Skeletal muscle satellite cell (primary cell): Measurements from ENCODE around the gene TYMP.
"Not testable (repeated sequence)": the region's sequence is repeated elsewhere in the genome, so short reads cannot be mapped to it uniquely, and the experiment has no call there.

Experiments used
- H3K27me3 ChIP-seq: 2 replicates; pipeline ENCODE4 v1.7.0; 2013; ENCODE audit warnings: low read length; ENCODE audit not compliant: control insufficient read depth, insufficient read depth
- H3K36me3 ChIP-seq: 2 replicates; pipeline ENCODE4 v1.7.0; 2013; ENCODE audit warnings: mild to moderate bottlenecking, control low read depth, low read length; ENCODE audit not compliant: insufficient read depth
- H3K4me1 ChIP-seq: 2 replicates; pipeline ENCODE4 v1.7.0; 2013; ENCODE audit warnings: low read length; ENCODE audit not compliant: control insufficient read depth, insufficient read depth
- H3K4me2 ChIP-seq: 2 replicates; pipeline ENCODE4 v1.7.0; 2013; ENCODE audit warnings: mild to moderate bottlenecking, low read length
- H3K4me3 ChIP-seq: 2 replicates; pipeline ENCODE4 v1.7.0; 2013; ENCODE audit warnings: low read length
- H3K9ac ChIP-seq: 2 replicates; pipeline ENCODE4 v1.7.0; 2013; ENCODE audit warnings: mild to moderate bottlenecking, low read depth, low read length, moderate library complexity
- H3K9me3 ChIP-seq: replicated peaks from 2 replicates; pipeline ENCODE4 v1.7.0; 2013; ENCODE audit warnings: mild to moderate bottlenecking, control low read depth, low read length

TYMP gene

GRCh38 chr22:50533856-50534711 lies 4.3 kb upstream of the TYMP start:
- Histone ChIP-seq H3K27me3 (peaks cover 29% of the 10 kb centered on the region), H3K4me1 (peaks cover 42% of the 10 kb centered on the region)
- H3K9me3 ChIP-seq, H3K4me2 ChIP-seq, H3K9ac ChIP-seq, H3K36me3 ChIP-seq, H3K4me3 ChIP-seq: not testable (repeated sequence)

GRCh38 chr22:50532824-50533796 lies 3.3 kb upstream of the TYMP start:
- Histone ChIP-seq H3K36me3 (no peaks in the 10 kb centered on the region), H3K4me3 (no peak overlapping the region), H3K27me3 (peaks cover 29% of the 10 kb centered on the region), H3K4me2 (no peak overlapping the region), H3K9me3 (no peaks in the 10 kb centered on the region), H3K4me1 (peaks cover 36% of the 10 kb centered on the region), H3K9ac (no peak overlapping the region)

DNA sequence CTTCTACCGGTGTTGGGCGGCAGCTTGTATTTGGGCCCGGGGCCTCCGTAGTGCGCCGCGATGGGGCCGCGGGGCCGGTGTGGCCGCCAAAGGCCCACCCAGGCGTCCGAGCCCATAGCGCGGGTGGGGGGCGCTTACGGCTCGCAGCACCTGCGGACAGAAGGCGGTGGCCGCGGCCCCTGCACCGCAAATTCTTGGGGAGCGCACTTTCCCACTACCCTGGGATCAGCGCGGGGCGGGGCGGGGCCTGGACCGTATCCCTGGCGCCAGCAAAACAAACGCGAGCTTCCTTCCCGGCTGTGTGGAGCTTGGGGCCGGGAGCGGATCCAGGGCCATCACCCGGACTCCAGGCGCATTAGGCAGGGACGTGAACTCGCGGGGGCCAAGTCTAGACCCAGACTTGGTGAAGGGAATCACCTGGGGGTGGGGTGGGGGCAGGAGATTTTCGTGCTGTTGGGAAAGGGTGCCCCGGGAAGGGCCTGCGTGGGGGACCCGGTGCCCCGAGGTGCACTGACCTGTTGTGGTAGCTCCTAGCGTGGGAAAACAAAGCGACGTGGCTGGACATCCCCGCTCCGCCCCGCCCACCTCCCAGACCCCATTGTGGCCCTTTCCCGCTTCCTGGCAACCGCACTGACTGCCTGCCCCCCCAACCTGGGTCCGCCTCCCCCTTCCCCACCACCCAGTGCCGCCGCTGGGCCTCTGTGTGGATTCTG lies 2.3 kb upstream of the TYMP start:
- Histone ChIP-seq H3K4me1 (peaks cover 41% of the 10 kb centered on the region), H3K27me3 (peaks cover 29% of the 10 kb centered on the region), H3K9ac (peak overlapping the region; percentile 63), H3K36me3 (no peaks in the 10 kb centered on the region), H3K4me2 (peak overlapping the region; percentile 73), H3K4me3 (peak overlapping the region; percentile 58), H3K9me3 (no peaks in the 10 kb centered on the region)

DNA sequence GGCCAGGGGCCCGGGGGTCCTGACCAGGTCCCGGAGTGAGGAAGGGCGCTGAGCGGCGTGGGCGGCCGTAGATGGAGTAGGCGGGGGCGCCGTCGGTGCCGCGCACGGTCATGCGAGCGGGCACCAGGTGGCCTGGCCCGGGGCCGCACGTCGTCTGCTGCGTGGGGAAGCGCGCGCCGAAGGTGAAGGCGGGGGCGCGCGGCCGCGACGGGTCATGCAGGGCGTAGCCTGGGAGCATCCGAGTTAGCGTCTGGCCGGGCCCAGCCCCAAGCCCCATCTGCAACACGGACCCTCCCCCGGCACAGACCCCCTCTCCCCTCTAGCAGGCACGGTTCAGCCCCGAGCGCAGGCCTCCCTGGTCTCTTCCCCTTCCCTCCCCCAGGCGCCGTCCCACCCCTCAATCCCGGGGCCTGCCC lies 1.7 kb upstream of the TYMP start:
- no peaks in the 10 kb centered on the region for H3K9me3 ChIP-seq
- H3K4me1 ChIP-seq: peaks cover 46% of the 10 kb centered on the region
- H3K9ac ChIP-seq: peak overlapping the region; percentile 64
- no peaks in the 10 kb centered on the region for H3K36me3 ChIP-seq
- H3K27me3 ChIP-seq: peaks cover 29% of the 10 kb centered on the region
- H3K4me3 ChIP-seq: peak overlapping the region; percentile 58
- peak overlapping the region; percentile 73 for H3K4me2 ChIP-seq

- Histone ChIP-seq H3K36me3 (no peaks in the 10 kb centered on the region), H3K9ac (peak overlapping the region; percentile 67), H3K27me3 (peaks cover 29% of the 10 kb centered on the region), H3K4me1 (peaks cover 47% of the 10 kb centered on the region), H3K9me3 (no peaks in the 10 kb centered on the region), H3K4me2 (peak overlapping the region; percentile 73), H3K4me3 (peak overlapping the region; percentile 58)
Measured at GRCh38 chr22:50530877-50531545, 1.2 kb upstream of the TYMP start.

DNA sequence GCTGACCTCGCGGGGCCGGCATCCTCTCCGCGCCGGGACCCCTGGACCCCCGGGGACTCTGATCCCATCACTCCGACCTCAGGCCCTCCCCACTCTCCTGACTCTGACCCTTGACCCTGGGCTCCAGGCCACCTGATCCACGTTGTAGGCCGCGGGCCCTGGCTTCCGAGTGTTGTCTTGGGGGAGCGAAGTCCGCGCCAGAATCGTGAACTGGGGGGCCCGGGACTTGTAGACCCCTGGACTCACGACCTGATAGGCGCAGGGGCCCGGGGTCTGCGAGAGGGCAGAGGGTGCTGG lies 716 bp upstream of the TYMP start:
- Histone ChIP-seq H3K36me3 (no peaks in the 10 kb centered on the region), H3K4me2 (peak overlapping the region; percentile 73), H3K9me3 (no peaks in the 10 kb centered on the region), H3K27me3 (peaks cover 29% of the 10 kb centered on the region), H3K4me1 (peaks cover 47% of the 10 kb centered on the region), H3K9ac (peak overlapping the region; percentile 67), H3K4me3 (peak overlapping the region; percentile 58)

- H3K27me3 ChIP-seq: peaks cover 29% of the 10 kb centered on the region
- H3K9me3 ChIP-seq: no peaks in the 10 kb centered on the region
- peak overlapping the region; percentile 67 for H3K9ac ChIP-seq
- peaks cover under 1% of the 10 kb centered on the region for H3K36me3 ChIP-seq
- peak overlapping the region; percentile 73 for H3K4me2 ChIP-seq
- peak overlapping the region; percentile 58 for H3K4me3 ChIP-seq
- H3K4me1 ChIP-seq: peaks cover 52% of the 10 kb centered on the region
Measured at GRCh38 chr22:50529416-50529896, 356 bp downstream of the TYMP start.

GRCh38 chr22:50528682-50529415 lies 963 bp downstream of the TYMP start:
- Histone ChIP-seq H3K4me3 (no peak overlapping the region), H3K36me3 (peaks cover 7% of the 10 kb centered on the region), H3K4me1 (peaks cover 56% of the 10 kb centered on the region), H3K4me2 (peak overlapping the region; percentile 73), H3K9ac (no peak overlapping the region), H3K27me3 (peaks cover 29% of the 10 kb centered on the region), H3K9me3 (no peaks in the 10 kb centered on the region)

DNA sequence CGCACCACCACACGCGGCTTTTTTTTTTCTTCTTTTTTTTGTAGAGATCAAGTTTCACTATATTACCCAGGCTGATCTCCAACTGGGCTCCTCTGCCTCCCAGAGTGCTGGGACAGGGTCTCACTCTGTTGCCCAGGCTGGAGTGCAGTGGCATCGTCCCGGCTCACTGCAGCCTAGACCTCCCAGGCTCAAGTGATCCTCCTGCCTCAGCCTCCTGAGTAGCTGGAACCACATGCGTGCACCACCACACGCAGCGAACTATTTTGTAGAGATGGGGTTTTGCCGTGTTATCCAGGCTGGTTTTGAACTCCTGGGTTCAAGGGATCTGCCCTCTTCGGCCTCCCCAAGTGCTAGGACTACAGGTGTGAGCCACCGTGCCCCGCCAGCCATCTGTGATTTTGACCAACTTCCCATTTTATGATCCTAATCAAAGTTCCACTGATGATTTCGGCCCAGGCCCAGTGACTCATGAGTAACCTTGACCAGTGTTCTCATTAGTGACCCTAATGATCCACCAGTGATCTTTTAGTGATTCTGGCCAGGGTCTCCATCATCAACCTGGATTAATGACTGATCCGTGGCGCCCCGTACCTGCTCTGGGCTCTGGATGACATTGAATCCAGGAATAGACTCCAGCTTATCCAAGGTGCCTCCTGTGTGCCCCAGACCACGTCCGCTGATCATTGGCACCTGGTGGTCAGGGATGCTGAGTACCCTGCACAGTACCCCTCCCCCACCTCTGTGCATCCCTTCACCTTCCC lies 1.7 kb downstream of the TYMP start:
- Histone ChIP-seq H3K9me3 (no peaks in the 10 kb centered on the region), H3K4me1 (peaks cover 59% of the 10 kb centered on the region), H3K4me3 (no peak overlapping the region)

More for the DNA sequence above, 1.7 kb downstream of the TYMP start:
- no peak overlapping the region for H3K4me2 ChIP-seq
- peaks cover 14% of the 10 kb centered on the region for H3K36me3 ChIP-seq
- peaks cover 29% of the 10 kb centered on the region for H3K27me3 ChIP-seq
- no peak overlapping the region for H3K9ac ChIP-seq
